GM18520 (cell line): ENCODE results near the gene CD69.

Source experiments
- ATAC-seq: cut with Tn5 transposase; IDR thresholded peaks from one replicate; pipeline ENCODE4 v1.9.1; 2021; ENCODE audit not compliant: unreplicated experiment

The CD69 gene

DNA sequence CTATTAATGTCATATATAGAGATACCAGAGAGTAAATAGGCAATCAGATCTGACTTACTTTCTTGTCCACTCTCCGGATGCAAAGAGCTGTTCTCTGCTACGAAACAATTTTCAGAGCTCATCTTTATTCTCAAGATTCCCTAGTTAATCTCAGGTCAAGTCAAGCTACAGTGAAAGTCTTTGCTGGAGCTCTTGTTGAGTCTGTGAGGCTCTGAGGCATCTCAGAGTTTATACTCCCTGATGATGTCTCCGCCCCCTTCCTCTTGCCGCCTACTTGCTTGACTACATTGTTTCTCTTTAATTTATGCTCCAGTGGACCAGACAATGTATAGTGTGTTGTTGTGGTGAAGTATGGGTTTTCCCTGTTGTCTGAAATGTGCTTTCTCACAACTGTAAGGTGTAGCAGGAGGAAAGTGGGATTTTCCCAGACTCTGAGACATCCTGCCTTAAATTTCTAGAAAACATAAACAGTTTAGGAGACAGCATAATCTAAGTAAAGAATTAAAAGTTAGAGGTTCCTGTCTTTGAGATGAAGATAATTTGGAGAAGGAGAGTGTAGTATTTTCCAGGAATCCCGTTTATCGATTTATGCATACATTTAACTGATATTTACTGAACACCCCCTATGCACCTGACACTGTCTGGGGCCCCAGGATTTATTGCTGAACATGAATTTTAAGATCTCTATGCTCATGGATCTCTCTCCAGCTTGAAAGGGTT, at the start of gene CD69:
TSS of gene CD69 (minus strand) at position 203 of the 720 bp plus-strand sequence. CDS start at position 122, 81 bp downstream.
- ATAC-seq: peak; percentile 27

DNA sequence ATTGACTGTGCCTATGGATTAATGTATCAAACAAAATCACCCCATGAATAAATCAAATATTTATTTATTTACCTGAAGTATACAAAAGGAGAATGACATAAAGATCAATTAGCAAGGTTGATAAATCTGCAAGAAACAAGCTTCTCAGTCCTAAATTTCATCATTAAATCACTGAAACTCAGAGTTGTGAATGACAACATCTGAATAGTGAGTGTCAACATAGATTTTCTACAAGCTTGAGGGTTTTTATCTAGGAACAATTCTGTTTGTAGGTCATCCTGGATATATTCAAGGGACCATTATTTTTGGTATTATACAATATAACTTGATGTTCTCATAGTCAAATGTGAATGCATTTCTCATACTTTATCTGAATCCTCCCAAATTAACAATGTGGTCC, 49.2 kb upstream of the CD69 start:
- ATAC-seq: no peak

DNA sequence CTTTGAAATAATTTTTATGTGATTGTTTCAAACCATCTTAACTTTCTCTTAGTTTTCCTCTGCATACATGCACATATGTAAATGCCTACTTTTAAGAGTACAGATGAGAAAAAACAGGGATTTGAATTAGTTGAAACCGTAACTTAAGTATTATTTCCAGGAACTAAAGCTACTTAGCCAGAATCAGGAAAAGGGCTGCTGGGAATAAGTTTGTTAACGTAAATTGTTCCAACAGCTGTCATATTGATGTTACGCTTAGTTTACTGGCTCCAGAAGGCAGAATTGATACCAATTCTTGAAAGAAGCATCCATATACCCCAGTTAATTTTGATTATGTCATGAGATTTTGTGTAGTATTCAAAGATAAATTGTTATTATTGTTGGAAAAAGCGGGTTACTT, 48.6 kb upstream of the CD69 start:
- no peak for ATAC-seq

DNA sequence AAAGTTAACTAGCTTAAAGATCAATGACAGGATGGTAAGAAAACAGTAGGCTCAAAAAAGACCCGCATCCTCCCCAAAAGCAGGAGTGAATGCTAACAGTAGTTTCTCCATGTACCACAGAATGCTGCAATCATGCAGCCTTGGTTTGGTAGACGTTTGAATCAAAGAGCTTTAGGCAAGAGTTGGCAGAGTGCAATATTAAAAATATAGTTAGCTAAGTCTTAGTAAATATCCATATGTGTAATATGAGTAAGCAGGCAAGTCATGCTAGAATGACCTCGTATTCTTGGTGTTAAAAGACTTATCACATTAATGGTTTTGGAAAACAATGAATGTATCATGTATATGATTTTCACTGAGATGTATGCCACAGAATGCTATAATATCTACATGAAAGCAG, 47.8 kb upstream of the CD69 start:
- no peak for ATAC-seq

DNA sequence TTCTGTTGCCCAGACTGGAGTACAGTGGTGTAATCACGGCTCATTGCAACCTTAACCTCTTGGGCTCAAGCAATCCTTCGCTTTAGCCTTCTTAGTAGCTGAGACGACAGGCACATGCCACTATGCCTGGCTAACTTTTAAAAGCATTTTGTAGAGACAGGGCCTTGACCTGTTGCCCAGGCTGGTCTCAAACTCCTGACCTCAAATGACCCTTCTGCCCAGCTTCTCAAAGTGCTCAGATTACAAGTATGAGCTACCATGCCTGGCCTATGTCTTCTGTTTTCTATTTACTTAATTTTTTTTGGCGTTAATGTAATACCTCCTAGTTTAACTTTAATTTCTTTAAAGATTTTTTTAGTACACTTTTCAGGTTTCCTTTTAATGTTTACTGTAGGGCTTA, 46.0 kb upstream of the CD69 start:
- no peak for ATAC-seq

DNA sequence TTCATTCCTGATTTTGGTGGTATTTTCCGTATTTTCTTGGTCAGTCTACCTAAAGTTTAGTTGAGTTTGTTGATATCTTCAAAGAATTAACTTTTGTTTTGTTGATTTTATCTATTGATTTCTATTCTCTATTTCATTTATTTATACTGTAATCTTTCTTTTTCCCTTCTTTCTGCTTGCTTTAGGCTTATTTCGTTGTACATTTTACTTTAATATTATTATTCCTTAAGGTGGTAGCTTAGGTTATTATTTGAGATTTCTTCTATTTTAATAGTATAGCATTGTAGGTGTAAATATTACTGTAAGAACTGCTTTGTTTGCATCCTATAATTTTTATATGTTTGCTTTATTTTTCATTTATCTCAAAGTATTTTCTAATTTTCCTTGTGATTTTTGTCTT, 45.2 kb upstream of the CD69 start:
- ATAC-seq: no peak

DNA sequence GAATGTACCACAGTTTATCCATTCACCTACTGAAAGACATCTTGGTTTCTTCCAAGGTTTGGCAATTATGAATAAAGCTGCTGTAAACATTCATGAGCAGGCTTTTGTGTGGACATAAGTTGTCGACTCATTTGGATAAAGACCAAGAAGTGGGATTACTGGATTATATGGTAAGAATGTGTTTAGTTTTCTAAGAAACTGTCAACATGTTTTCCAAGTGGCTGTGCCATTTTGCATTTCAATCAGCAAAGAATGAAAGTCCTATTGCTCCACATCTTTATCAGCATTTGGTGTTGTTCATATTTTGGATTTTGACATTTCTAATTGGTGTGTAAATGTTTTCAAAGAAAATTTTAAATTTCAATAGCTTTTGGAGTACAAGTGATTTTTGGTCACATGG, 39.3 kb upstream of the CD69 start:
- no peak for ATAC-seq

DNA sequence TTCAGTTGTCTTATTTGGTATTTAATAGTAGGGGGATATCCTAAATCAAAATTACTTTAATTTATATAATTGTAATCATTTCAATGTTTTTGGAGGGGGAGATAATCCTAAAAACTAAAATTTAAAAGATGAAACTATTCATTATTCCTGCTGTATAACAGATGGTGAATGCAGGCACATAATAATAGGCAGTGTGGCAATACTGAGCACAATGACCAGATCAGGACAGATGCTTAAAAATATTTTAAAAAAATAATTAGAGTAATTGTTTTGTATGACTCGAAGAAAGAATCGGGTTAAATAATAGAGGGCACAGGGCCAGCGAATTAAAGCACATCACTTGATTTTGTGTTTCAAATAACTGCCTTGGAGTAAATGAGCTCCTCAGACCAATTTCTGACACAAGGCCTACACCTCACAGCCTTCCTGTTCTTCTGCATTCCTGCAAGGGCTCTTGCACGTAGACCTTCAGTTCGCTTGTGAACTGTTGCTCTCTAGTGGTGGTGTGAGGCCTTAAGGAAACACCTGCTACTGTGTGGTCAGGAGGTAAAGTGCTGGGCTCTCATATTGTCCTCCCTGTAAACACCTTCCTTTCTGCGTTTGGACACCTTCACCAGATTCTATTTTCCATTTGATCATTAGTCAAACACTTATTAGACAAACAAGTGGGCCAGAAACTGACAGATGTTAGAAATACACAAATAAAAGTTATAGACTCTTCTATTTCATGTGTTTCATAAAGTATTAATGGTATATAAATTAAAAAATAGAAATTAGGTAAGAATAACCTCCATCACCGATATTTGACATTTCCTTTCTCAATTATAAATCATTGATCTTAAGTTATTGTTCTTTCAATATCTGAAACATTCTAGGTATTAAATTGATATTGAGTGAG, 37.3 kb upstream of the CD69 start:
- peak; percentile 90 for ATAC-seq

DNA sequence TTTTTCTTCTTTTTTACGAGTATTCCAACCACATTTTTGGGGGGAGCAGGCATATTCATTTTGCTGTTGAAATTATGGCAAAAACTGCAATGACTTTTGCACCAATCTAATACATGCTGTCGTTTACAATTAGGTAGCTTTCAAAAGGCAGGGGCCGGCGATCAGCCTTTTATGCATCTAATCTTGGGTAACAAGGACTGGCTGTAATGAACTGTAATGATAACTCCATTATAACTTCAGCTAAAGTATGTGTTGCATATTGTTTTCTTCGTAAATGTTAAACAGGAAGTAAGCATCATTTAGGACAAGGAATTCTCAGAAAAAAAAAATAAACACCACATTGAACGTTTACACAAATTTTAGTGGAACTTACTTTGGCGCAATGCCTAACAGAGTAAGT, 36.3 kb upstream of the CD69 start:
- ATAC-seq: no peak

DNA sequence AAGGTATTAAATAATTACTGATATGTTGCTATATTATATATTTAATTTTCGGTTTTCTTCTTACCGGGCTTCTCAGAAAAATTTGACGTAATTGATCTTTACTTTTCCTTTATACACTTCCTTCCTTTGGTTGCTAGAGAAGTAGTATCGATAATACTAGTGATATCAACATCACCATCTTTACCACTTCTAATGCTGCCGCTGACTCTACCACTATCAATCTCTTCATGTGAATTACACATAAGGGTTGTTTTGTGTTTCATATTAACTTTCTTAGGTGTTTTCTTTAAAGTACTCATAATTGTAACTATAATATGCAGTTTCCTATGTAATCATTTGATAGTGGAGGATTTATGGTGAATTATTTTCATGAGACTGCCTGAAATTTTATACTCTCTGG, 35.6 kb upstream of the CD69 start:
- ATAC-seq: no peak

DNA sequence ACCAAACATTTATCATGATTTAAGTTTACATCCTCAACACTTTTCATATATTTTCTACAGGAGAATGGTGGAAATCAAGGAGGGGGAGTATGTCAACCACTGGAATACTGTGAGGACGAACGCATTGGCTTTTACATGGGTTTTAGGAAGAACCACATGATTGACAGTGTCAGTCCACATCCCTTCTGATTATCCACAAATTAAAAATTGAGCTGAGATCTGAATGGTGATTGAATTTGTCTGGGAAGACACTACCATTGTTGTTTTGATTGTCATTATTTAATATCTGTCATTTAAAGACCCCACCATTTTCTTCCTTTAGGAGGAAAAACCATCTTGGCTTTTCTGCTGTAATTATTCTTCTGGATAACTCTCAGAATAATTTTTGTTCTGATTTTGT, 35.2 kb upstream of the CD69 start:
- no peak for ATAC-seq

DNA sequence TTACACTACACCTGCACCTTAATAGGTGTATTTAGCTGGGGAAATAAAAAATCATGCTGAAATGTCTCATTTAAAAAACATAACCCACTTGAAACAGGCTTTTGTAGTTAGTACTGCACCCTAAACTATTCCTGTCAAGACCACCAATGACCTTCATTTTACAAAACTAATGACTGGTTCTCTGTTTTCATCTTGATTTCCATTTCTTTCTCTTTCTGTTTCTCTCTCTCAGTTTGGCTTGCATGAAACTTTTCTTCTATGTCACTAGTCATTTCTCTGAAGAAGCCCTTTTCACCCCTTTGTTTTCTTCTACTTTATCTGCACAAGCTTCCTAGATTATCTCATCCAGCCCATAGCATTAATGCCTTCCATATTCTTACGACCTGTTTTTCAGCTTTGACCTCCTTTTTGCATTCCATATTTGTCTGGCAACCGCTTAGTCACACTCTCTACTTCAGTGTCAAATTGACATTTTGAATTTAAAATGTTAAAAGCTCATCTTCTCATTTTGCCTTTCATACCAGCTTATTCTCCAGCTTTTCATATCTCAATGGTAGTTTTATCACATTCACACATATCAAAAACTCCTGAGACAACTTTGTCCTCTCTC, 33.9 kb upstream of the CD69 start:
- ATAC-seq: no peak

DNA sequence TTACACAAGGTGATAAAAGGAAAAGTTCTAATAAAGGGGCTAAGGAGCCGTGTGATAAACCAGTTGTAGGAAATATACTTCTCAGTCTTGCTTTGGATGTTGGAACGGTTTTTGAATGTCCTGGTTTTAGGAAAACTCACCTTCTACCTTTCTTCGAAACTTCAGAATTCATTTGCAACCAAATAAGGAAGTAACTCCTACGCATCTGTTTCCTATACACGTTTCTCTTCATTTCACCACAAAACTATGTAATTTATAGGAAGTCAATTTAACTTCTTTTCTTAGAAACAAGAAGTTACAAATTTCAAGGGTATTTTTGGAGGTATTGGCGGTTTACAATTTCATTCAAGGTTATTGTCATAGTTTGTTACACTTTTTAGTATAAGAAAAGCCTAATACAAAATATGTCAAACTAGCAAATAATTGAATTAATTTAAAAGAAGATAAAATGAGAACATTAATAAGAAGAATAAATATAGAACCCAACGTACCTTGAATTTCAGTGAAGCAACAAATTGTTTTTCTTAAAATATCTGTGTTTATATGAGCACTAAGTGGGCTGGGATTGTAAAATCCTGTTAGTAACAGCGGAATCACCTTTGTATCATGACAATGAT, 33.2 kb upstream of the CD69 start:
- ATAC-seq: no peak

DNA sequence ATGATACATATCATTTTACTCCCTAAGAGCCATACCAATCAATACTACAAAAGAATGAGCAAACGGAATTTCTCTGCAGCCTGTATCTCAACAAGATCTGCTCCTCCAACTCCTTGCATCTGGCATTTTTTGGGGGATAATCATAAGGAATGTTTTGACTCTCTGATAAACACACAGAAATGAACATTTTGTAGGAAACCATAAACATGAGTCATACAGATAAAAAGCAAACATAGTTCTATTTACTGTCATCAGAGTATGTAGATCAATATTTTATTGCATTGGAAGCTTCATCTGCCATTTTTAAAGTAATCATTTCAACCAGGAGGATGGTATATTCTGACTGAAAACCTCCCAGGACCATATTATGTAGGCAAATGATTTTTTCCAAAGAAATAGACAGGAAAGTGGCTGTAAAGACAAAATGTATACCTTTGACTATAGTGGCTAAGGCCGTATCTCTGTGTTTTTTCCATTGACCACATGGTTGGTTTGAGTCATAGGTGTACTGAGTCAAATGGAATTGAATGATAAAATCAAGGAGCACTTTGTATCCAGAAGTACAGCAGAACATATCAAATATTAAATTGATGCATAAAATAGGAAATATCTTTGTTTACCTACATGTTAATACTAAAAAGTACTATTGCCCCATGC, 32.4 kb upstream of the CD69 start:
- ATAC-seq: no peak

DNA sequence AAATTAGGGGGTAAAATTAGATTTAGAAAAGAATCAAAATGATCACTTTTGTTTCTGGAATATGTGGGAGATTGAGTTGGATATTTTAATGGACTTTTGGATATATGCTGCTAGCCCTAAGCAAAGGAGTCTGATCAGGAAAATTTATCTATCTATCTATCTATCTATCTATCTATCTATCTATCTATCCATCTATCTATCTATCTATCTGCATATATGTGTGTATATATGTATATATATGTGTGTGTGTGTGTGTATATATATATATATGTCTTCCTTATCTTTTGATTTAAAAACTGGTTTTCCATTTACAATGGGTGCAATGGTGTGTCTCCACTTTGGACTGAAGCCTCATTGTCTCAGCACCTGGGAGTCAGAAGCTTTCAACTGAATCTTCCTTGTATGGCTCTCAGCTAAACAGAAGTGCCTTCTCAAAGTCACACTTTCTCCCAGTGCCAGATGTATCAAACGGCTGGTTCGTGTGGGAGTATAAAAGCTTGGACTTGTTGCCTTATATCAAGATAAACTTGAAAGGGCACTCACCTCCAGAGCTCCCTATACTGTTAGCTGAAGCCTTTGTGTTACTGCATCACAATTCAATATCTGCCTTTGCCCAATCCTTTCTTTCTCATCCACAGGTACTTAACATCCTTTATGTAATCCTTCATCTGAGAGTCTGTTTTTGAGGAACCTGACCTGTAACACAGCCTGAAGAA, 31.6 kb upstream of the CD69 start:
- no peak for ATAC-seq

DNA sequence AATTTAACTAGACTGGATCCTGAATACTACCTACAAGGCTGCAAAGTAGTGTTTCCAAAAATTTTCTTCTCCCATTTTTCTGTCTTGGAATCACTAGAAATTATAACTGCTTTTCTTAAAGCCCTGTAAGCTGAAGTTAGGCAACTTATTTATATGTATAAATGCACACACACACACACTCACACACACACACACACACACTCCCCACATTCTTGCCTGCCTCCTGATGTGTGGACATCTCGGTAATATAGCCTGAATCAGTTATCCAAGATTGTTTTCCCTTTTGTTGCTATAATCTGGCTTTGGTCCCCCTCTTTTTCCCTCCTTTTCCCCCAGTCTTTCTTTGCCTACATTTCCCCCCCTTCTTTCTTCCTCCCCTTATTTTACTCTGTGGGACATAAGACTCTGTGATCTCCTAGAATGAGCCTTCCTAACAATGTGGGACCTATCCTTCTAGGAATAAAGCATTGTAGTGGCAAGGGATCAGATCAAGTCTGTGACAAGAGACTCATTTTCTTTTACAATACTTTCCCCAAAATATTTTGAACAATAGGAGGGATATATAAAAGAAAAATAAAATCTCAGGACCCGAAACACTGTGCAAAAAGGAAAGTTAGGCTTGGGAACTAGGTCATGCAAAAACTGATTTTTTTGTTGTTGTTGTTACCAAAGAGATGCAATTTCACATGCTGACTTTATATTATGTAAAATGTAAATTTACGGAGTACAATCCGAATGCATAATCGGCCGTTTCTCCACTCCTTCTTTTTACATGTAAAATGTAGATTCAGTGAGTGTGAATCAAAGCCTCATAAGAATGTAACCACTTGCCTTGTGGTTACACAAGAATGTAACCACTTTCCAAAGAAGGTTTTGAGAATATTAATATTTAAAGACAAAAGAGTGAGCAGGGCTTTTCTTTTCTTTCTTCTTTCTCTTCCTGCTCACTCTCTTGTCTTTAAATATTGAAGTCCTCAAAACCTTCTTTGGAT, 26.3 kb upstream of the CD69 start:
- no peak for ATAC-seq

DNA sequence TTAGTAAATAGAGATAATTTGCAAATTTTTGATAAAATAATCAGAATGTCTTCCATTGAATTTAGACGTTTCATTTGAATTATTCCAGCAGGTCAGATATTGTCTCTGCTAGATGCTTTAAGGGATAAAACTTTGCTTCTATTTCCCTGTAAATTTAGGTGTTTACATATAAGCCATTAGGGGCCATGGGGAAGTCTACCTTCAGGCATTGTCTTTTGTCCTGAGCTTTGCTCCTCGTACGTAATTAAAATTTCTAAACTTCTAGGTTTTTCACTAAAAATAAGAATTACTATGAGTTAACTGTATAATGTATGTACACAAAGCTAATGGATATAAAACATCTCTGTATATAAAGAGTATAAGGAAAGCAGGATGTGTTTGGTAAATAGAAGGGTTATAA, 24.1 kb upstream of the CD69 start:
- no peak for ATAC-seq

DNA sequence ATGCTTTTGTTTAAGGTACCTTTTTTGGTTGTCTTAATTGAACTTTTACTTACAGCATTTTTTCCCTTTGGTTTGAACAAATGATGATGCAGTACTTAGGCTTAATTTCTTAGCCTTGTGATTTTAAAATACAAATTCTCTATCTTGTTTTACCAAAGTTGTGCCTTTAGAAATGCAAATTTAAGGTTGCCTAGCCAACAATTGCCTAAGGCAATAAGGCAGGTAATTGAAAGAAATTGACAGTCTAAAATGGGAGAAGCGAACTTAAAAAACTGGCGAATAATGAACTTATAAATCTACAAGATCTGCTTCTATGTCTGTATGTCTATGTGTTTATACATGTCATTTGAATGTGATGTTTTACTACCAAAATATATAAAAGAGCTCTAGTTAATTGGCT, 23.6 kb upstream of the CD69 start:
- no peak for ATAC-seq
